ENCODE results near the gene TSPO2.

- TF ChIP-seq CTCF (optimal IDR thresholded peaks at IDR 0.05 in 1 of 3, IDR thresholded peaks at IDR 0.05 in 1 of 3, conservative IDR thresholded peaks at IDR 0.05 in 1 of 3; ENCODE audit: extremely low read depth in 1 of 3, insufficient read depth in 2 of 3, low read length in 3 of 3) (peak; percentile 74 to 96 (median 96)), EZH2 (IDR thresholded peaks at IDR 0.05; ENCODE audit: low read length) (no peak)
These were observed 14.3 kb upstream of the TSPO2 start for GRCh38 chr6:41027799-41028560.

Measured in keratinocyte (primary cell).